Chondrocyte (in vitro differentiated cells): ENCODE measurements around the gene SLC4A1. TPM values are rescaled to one million over a fixed set of nuclear protein-coding genes. Genes with fewer than 3 reads are reported as not detected.

Source experiments
- DNase-seq: peaks from one replicate; pipeline ENCODE4 v3.0.0; 2021; ENCODE audit warnings: mixed read lengths, low spot score
- H3K27ac Mint-ChIP-seq: one replicate; pipeline ENCODE4 v1.8.0; 2021; ENCODE audit warnings: mild to moderate bottlenecking, moderate library complexity, mixed read lengths; ENCODE audit not compliant: unreplicated experiment
- H3K27me3 Mint-ChIP-seq: 2 replicates; pipeline ENCODE4 v1.8.0; 2021; ENCODE audit warnings: low read depth, mixed read lengths
- H3K36me3 Mint-ChIP-seq: 2 replicates; pipeline ENCODE4 v1.8.0; 2021; ENCODE audit warnings: low read depth, mixed read lengths
- H3K4me1 Mint-ChIP-seq: 2 replicates; pipeline ENCODE4 v1.8.0; 2021; ENCODE audit warnings: low read depth, mild to moderate bottlenecking, mixed read lengths
- H3K4me3 Mint-ChIP-seq: one replicate; pipeline ENCODE4 v1.8.0; 2021; ENCODE audit warnings: mild to moderate bottlenecking, moderate library complexity, mixed read lengths; ENCODE audit not compliant: unreplicated experiment
- H3K9me3 Mint-ChIP-seq: 2 replicates; pipeline ENCODE4 v1.8.0; 2021; ENCODE audit warnings: low read depth, mixed read lengths
- CTCF ChIP-seq: fragments of 200-600 bp; sonication (generic); IDR thresholded peaks from 2 replicates; pipeline ENCODE4 v1.5.0; 2021; ENCODE audit warnings: antibody characterized with exemption, mild to moderate bottlenecking, moderate library complexity
- total RNA-seq: library from RNA; stranded (reverse); gene quantifications from 3 replicates; pipeline ENCODE4 v1.2.1, GENCODE V29; 2021

Gene SLC4A1
- total RNA-seq, 1 donor from 2014 or later = not detected

DNA sequence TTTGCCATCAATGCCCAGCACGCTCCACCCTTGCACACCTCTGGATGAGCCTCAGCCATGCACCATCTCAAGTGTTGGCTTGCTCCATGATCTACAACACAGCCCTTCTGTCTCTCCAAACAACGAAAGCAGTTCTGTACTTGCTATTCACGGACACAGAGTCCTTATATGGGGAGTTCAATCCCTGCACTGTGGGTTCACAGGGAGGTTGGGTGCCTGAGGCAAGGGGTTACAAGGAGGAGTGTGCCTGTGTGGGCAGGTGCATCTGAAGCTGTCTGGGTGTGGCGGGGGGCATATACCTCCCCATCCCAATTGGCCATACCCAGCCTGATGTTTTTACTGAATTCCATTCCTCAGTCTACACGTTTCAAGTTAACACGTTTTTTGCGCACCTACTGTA, 46.1 kb upstream of the SLC4A1 start:
- Mint-ChIP-seq H3K36me3 (no peaks in the 10 kb centered on the region), H3K9me3 (no peaks in the 10 kb centered on the region), H3K4me3 (peak overlapping the region; percentile 49), H3K27me3 (peaks cover 35% of the 10 kb centered on the region), H3K4me1 (peaks cover 11% of the 10 kb centered on the region), H3K27ac (no peak overlapping the region)
- TF ChIP-seq CTCF = no peak
- DNase-seq = no peak

GRCh38 chr17:44312396-44313104, 44.6 kb upstream of the SLC4A1 start:
- no peak for TF ChIP-seq CTCF
- H3K9me3 Mint-ChIP-seq = no peaks in the 10 kb centered on the region
- DNase-seq = no peak
- H3K4me1 Mint-ChIP-seq = peaks cover 14% of the 10 kb centered on the region
- no peak overlapping the region for H3K4me3 Mint-ChIP-seq
- H3K27me3 Mint-ChIP-seq = peaks cover 33% of the 10 kb centered on the region
- H3K27ac Mint-ChIP-seq = no peak overlapping the region
- no peaks in the 10 kb centered on the region for H3K36me3 Mint-ChIP-seq

GRCh38 chr17:44311562-44312181, 43.7 kb upstream of the SLC4A1 start:
- DNase-seq = no peak
- Mint-ChIP-seq H3K36me3 (no peaks in the 10 kb centered on the region), H3K27ac (no peak overlapping the region), H3K9me3 (no peaks in the 10 kb centered on the region), H3K4me3 (no peak overlapping the region), H3K27me3 (peaks cover 27% of the 10 kb centered on the region), H3K4me1 (peaks cover 18% of the 10 kb centered on the region)
- no peak for TF ChIP-seq CTCF

DNA sequence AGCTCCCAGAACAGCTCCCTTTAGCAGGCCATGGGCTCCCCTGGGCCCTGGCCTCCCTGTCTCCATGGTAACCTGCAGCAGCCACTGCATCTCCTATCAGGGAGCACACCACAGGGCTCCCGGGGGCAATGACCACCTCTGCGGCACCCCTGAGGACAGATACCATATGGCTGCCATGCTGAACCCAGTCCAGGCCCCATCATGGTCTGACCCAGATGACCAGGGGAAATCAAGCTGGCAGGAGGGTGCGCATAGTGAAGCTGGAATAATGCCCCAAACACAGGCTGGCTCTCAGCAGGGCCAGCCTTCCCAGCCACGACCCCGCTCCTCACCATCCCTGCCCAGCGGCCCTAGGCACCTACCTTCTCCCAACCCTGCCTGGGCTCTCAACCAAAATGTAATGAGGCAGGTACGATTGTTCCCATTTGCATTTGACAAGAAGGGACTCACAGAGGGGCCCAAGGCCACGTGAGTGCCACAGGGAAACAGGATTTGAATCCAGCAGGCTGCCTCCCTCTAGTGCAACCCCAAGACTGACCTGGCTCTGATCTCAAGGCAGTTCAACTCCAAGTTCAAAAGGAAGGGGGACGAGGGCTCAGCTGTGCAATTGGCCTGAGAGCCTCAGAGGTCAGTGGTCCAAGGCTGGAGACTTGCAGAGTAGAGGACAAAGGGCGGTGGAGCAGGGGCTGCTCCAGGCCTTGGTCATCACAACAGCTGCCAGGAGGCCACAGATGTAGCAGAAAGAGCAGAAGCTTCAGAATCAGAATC, 42.9 kb upstream of the SLC4A1 start:
- TF ChIP-seq CTCF = no peak
- Mint-ChIP-seq H3K4me1 (peaks cover 12% of the 10 kb centered on the region), H3K9me3 (no peaks in the 10 kb centered on the region), H3K27ac (no peak overlapping the region), H3K27me3 (peaks cover 21% of the 10 kb centered on the region), H3K4me3 (no peak overlapping the region), H3K36me3 (no peaks in the 10 kb centered on the region)
- no peak for DNase-seq

DNA sequence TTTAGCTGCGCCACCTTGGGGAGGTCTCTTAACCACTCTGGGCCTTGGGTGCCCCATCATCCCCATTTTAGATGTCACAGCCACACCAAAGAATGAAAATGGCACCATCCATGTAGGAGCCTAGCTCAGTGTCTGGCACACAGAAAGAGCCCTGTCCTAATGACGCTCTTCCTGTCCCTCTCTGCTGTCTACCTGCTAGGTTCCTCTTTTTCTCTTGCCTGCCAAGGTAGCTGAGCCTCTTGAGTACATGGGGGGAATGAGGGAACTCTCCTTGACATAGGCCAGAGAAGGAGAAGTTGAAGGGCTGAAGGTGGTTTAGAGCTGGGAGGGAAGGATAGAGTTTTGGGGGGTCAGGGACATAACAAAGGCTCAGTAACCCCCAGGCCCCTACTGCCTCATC, 42.3 kb upstream of the SLC4A1 start:
- Mint-ChIP-seq H3K27ac (no peak overlapping the region), H3K4me3 (no peak overlapping the region), H3K27me3 (peaks cover 16% of the 10 kb centered on the region), H3K4me1 (peaks cover 7% of the 10 kb centered on the region), H3K9me3 (no peaks in the 10 kb centered on the region), H3K36me3 (no peaks in the 10 kb centered on the region)
- DNase-seq = no peak
- no peak for TF ChIP-seq CTCF
